Mesenchymal stem cell (in vitro differentiated cells and primary cell): ENCODE data around the gene PRKCA.

Source experiments
- DNase-seq: peaks from one replicate; pipeline ENCODE4 v3.0.0-alpha.2; 2013
- H2AFZ ChIP-seq: one replicate; pipeline ENCODE4 v1.6.1; 2013; ENCODE audit warnings: low read depth, mild to moderate bottlenecking, control low read depth, inconsistent platforms, low read length, moderate library complexity
- H2AK5ac ChIP-seq: 2 replicates; pipeline ENCODE4 v1.6.1; 2013; ENCODE audit warnings: low read length, moderate library complexity, mild to moderate bottlenecking, inconsistent platforms; ENCODE audit not compliant: severe bottlenecking
- H2BK120ac ChIP-seq: one replicate; pipeline ENCODE4 v1.6.1; 2013; ENCODE audit warnings: low read depth, mild to moderate bottlenecking, inconsistent platforms, low read length, moderate library complexity
- H2BK12ac ChIP-seq, 2 experiments: one replicate each; pipeline ENCODE4 v1.6.1; 2013; ENCODE audit warnings: inconsistent platforms in 2 of 2, low read length in 2 of 2, mild to moderate bottlenecking in 2 of 2, moderate library complexity in 2 of 2, control low read depth in 1 of 2
- H2BK15ac ChIP-seq: one replicate; pipeline ENCODE4 v1.6.1; 2013; ENCODE audit warnings: mild to moderate bottlenecking, low read depth, inconsistent platforms; ENCODE audit not compliant: poor library complexity, severe bottlenecking
- H2BK5ac ChIP-seq: 2 replicates; pipeline ENCODE4 v1.6.1; 2013; ENCODE audit warnings: low read depth, mild to moderate bottlenecking, low read length, control low read depth, inconsistent platforms; ENCODE audit not compliant: poor library complexity, severe bottlenecking
- H3K14ac ChIP-seq, 2 experiments: one replicate each; pipeline ENCODE4 v1.6.1; 2013; ENCODE audit warnings: inconsistent platforms in 2 of 2, low read length in 2 of 2, control low read depth in 1 of 2, mild to moderate bottlenecking in 1 of 2, moderate library complexity in 1 of 2
- H3K18ac ChIP-seq, 2 experiments: one replicate each; pipeline ENCODE4 v1.6.1; 2013; ENCODE audit warnings: inconsistent platforms in 2 of 2, low read length in 2 of 2, control low read depth in 1 of 2, low read depth in 1 of 2, mild to moderate bottlenecking in 1 of 2
- H3K23ac ChIP-seq, 2 experiments: one replicate each; pipeline ENCODE4 v1.6.1; 2013; ENCODE audit warnings: inconsistent platforms in 2 of 2, low read length in 2 of 2, mild to moderate bottlenecking in 2 of 2, moderate library complexity in 2 of 2, control low read depth in 1 of 2
- H3K27ac ChIP-seq: 2 replicates; pipeline ENCODE4 v1.5.1; 2013; ENCODE audit warnings: mild to moderate bottlenecking, moderate library complexity, low read length, control low read depth, inconsistent platforms; ENCODE audit not compliant: poor library complexity, severe bottlenecking
- H3K27me3 ChIP-seq, 2 experiments: 2 replicates each; pipeline versions ENCODE4 v1.6.1 to v1.7.0; 2013; ENCODE audit warnings: low read length in 2 of 2, mild to moderate bottlenecking in 2 of 2, moderate library complexity in 2 of 2, control low read depth in 1 of 2, inconsistent platforms in 1 of 2; ENCODE audit not compliant: control insufficient read depth in 1 of 2, insufficient read depth in 1 of 2
- H3K36me3 ChIP-seq, 2 experiments: 2 replicates each; pipeline versions ENCODE4 v1.6.1 to v1.7.0; 2013; ENCODE audit warnings: low read length in 2 of 2, control low read depth in 1 of 2, inconsistent platforms in 1 of 2, low read depth in 1 of 2, mild to moderate bottlenecking in 1 of 2; ENCODE audit not compliant: insufficient read depth in 2 of 2, control insufficient read depth in 1 of 2
- H3K4ac ChIP-seq, 2 experiments: one replicate each; pipeline ENCODE4 v1.6.1; 2013; ENCODE audit warnings: inconsistent platforms in 2 of 2, low read length in 2 of 2, mild to moderate bottlenecking in 2 of 2, moderate library complexity in 2 of 2, control low read depth in 1 of 2, low read depth in 1 of 2
- H3K4me1 ChIP-seq: 2 replicates; pipeline ENCODE4 v1.6.1; 2013; ENCODE audit warnings: low read depth, low read length, control low read depth; ENCODE audit not compliant: control insufficient read depth, insufficient read depth
- H3K4me2 ChIP-seq: 2 replicates; pipeline ENCODE4 v1.6.1; 2013; ENCODE audit warnings: low read length, mild to moderate bottlenecking, inconsistent platforms; ENCODE audit not compliant: poor library complexity, severe bottlenecking
- H3K4me3 ChIP-seq, 2 experiments: 2 replicates each; pipeline versions ENCODE4 v1.5.1 to v1.7.0; 2013; ENCODE audit warnings: low read length in 2 of 2, mild to moderate bottlenecking in 2 of 2, control low read depth in 1 of 2, low read depth in 1 of 2; ENCODE audit not compliant: insufficient read depth in 1 of 2
- H3K79me1 ChIP-seq: replicated peaks from 2 replicates; pipeline ENCODE4 v1.6.1; 2013; ENCODE audit warnings: mild to moderate bottlenecking, control low read depth, low read length, inconsistent platforms; ENCODE audit not compliant: poor library complexity, severe bottlenecking
- H3K9ac ChIP-seq: 2 replicates; pipeline ENCODE4 v1.7.0; 2013; ENCODE audit warnings: mild to moderate bottlenecking, low read length, moderate library complexity
- H3K9me3 ChIP-seq: 2 replicates; pipeline ENCODE4 v1.7.0; 2013; ENCODE audit warnings: mild to moderate bottlenecking, low read length; ENCODE audit not compliant: control insufficient read depth
- H4K8ac ChIP-seq: one replicate; pipeline ENCODE4 v1.6.1; 2013; ENCODE audit warnings: inconsistent platforms, mild to moderate bottlenecking, low read length, moderate library complexity
- H4K91ac ChIP-seq: one replicate; pipeline ENCODE4 v1.6.1; 2013; ENCODE audit warnings: mild to moderate bottlenecking, low read length, inconsistent platforms
- WGBS: methylation state at CpG from one replicate; pipeline ENCODE4 v1.1.7; 2013; ENCODE audit warnings: mixed read lengths; 5-methylcytosine and 5-hydroxymethylcytosine counted together

PRKCA gene

DNA sequence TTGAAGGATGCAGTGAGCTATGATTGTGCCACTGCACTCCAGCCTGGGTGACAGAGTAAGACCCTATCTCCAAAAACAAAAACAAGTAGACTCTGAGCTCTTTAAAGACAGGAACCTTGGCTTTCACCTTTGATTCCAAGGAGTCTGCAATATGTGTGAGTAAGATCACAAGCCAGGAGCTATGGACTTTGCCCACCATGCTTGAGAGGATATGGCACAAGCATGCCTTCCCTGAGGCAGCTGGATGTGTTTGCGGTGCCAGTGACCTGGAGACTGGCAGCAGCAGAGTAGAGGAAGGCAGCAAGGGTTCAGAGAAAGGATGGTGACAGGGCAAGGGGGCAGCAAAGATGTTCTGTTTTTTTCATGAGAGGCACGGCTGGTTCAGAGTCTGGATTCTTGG lies 14.5 kb upstream of the PRKCA start:
- H3K4me1 ChIP-seq: no peaks in the 10 kb centered on the region
- no peak for DNase-seq
- H3K27ac ChIP-seq: no peak overlapping the region
- H3K4ac ChIP-seq: no peak overlapping the region
- peak overlapping the region in 1 of 2 experiments; percentile 3 for H2BK12ac ChIP-seq
- H3K9ac ChIP-seq: no peak overlapping the region
- no peaks in the 10 kb centered on the region for H3K9me3 ChIP-seq
- H2AFZ ChIP-seq: no peak overlapping the region
- 98% methylated on average over 2 of the region's 2 CpGs for WGBS
- no peaks in the 10 kb centered on the region for H3K27me3 ChIP-seq
- H3K79me1 ChIP-seq: no peaks in the 10 kb centered on the region
- H2AK5ac ChIP-seq: no peak overlapping the region
- no peaks in the 10 kb centered on the region for H3K36me3 ChIP-seq
- no peak overlapping the region for H4K8ac ChIP-seq
- H3K14ac ChIP-seq: no peak overlapping the region
- no peak overlapping the region for H2BK15ac ChIP-seq
- no peak overlapping the region for H4K91ac ChIP-seq
- no peak overlapping the region for H2BK5ac ChIP-seq
- H2BK120ac ChIP-seq: no peak overlapping the region
- H3K4me2 ChIP-seq: no peak overlapping the region
- no peak overlapping the region for H3K23ac ChIP-seq
- H3K4me3 ChIP-seq: no peak overlapping the region
- H3K18ac ChIP-seq: peak overlapping the region in 1 of 2 experiments; percentile 59

DNA sequence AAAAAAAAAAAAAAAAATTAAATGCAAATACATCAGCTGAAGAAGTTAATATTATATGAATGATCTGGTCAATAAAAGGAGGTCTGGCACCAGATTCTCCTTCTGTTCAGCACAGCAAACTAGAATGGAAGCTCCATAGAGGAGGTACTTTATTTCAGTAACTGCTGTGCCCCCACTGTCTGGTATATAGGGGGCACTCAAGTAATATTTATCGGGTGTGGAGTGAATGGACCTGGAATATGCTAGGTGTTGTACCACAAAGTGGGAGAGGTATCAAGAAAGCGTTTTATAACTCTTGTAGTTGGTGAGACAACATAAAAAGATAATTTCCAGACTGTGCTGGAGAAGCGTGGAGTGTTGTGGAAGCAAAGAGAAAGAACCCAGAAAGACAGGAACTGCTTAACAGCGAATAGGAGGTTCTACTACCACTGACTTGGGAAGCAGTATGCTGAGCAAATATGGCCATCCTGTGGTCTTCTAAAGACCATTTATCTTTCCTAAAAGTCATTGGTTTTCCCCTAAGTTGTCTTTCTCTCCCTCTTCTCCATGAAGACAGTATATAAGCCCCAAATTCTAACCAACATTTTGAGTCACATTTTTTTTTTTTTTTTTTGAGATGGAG lies 12.2 kb upstream of the PRKCA start:
- Histone ChIP-seq H3K9ac (no peak overlapping the region), H2BK12ac (no peak overlapping the region), H3K27me3 (no peaks in the 10 kb centered on the region), H2BK120ac (no peak overlapping the region), H4K91ac (no peak overlapping the region), H3K14ac (no peak overlapping the region), H3K4me1 (no peaks in the 10 kb centered on the region), H3K4me2 (no peak overlapping the region), H3K36me3 (no peaks in the 10 kb centered on the region), H2AFZ (no peak overlapping the region), H3K23ac (no peak overlapping the region), H2BK5ac (no peak overlapping the region), H2BK15ac (no peak overlapping the region), H2AK5ac (no peak overlapping the region), H3K4ac (no peak overlapping the region), H3K18ac (no peak overlapping the region), H4K8ac (no peak overlapping the region), H3K79me1 (no peaks in the 10 kb centered on the region), H3K9me3 (no peaks in the 10 kb centered on the region), H3K27ac (no peak overlapping the region), H3K4me3 (no peak overlapping the region)
- 88% methylated on average over 4 of the region's 4 CpGs for WGBS
- DNase-seq: no peak

- Histone ChIP-seq H2AFZ (no peak overlapping the region), H3K9ac (no peak overlapping the region), H3K4me3 (no peak overlapping the region), H3K9me3 (no peaks in the 10 kb centered on the region), H3K27me3 (no peaks in the 10 kb centered on the region), H3K4me1 (no peaks in the 10 kb centered on the region), H3K18ac (no peak overlapping the region), H2BK15ac (no peak overlapping the region), H3K4ac (no peak overlapping the region), H3K4me2 (no peak overlapping the region), H2BK12ac (no peak overlapping the region), H2AK5ac (no peak overlapping the region), H4K8ac (no peak overlapping the region), H3K27ac (no peak overlapping the region), H3K79me1 (no peaks in the 10 kb centered on the region), H3K23ac (no peak overlapping the region), H4K91ac (no peak overlapping the region), H3K14ac (no peak overlapping the region), H3K36me3 (no peaks in the 10 kb centered on the region), H2BK120ac (no peak overlapping the region), H2BK5ac (no peak overlapping the region)
- 100% methylated on average over 2 of the region's 3 CpGs for WGBS
- DNase-seq: no peak
Measured at GRCh38 chr17:66292353-66292752, 10.1 kb upstream of the PRKCA start.

DNA sequence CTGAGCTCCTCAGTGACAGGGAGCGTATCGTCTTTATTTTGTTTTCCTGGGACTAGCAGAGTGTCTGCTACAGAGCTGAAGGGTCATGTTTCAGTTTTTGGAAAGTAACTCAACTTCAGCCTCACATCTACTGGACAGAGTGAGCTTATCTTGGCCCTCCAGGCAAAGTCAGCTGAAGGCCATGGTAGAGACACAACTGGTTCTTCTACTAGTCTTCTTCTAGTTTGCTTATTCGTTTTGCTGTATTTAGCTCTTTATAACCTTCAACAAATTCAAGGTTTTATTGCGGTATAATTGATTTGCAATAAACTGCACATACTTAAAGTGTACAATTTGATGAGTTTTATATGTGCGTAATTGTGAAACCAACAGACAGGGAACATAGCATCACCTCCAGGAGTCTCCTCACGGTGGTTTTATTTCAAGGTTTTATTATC lies 6.1 kb upstream of the PRKCA start:
- H3K27ac ChIP-seq: no peak overlapping the region
- no peak overlapping the region for H3K4ac ChIP-seq
- H4K91ac ChIP-seq: no peak overlapping the region
- WGBS: 95% methylated on average over 5 of the region's 6 CpGs
- H3K4me1 ChIP-seq: peaks cover 1% of the 10 kb centered on the region
- no peak overlapping the region for H2AFZ ChIP-seq
- no peak overlapping the region for H2AK5ac ChIP-seq
- H3K79me1 ChIP-seq: peaks cover 5% of the 10 kb centered on the region
- H3K27me3 ChIP-seq: no peaks in the 10 kb centered on the region
- no peak overlapping the region for H2BK120ac ChIP-seq
- no peak overlapping the region for H3K4me3 ChIP-seq
- no peaks in the 10 kb centered on the region for H3K36me3 ChIP-seq
- no peak overlapping the region for H2BK12ac ChIP-seq
- H3K9ac ChIP-seq: no peak overlapping the region
- H3K9me3 ChIP-seq: no peaks in the 10 kb centered on the region
- no peak overlapping the region for H3K18ac ChIP-seq
- H3K23ac ChIP-seq: no peak overlapping the region
- no peak overlapping the region for H4K8ac ChIP-seq
- no peak overlapping the region for H3K14ac ChIP-seq
- H2BK5ac ChIP-seq: no peak overlapping the region
- H2BK15ac ChIP-seq: no peak overlapping the region
- H3K4me2 ChIP-seq: no peak overlapping the region
- DNase-seq: no peak
